HG03159 (cell line): Measurements from ENCODE around the gene EVL.

Source experiments
- ATAC-seq: cut with Tn5 transposase; IDR thresholded peaks from one replicate; pipeline ENCODE4 v1.9.1; 2021; ENCODE audit warnings: mild to moderate bottlenecking, moderate library complexity; ENCODE audit not compliant: unreplicated experiment

EVL gene

DNA sequence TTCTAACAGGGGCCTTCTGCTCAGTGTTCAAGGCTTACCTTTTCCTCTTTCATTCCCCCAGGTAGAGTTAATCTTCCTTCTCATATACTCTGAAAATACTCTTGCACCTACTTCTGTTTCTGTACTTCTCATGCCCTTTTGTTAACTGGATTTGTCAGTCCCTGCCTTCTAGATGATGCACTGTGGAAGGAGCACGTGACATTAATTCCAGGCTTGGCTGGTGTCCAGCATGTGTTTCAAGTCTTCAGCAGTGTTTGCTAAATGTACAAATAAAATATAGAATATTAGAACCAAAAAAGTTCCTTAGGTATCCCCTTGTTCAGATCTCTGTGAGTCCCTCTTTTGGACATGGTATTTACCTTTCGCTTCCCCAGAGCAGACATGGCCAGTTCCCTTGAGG is 27.9 kb upstream of the EVL start:
- no peak for ATAC-seq

DNA sequence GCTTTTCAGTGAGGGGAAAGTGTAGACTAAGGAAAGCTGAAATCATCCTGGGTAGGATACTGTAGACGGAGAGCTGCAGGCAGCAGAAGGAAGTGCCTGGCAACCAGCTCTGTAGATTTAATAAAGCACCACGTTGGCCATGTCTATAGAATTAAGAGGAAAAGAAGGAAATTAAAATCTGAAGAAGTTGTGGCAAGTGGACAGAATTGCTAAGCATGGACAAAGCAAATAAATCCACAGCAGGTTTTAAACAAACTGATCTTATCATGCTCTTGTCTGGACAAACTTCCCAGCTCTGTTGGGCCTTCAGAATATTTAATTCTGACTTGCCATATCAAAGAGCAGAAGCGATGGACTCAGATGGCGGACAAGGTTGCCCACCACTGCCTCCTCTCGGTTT is 27.2 kb upstream of the EVL start:
- ATAC-seq, result no peak

DNA sequence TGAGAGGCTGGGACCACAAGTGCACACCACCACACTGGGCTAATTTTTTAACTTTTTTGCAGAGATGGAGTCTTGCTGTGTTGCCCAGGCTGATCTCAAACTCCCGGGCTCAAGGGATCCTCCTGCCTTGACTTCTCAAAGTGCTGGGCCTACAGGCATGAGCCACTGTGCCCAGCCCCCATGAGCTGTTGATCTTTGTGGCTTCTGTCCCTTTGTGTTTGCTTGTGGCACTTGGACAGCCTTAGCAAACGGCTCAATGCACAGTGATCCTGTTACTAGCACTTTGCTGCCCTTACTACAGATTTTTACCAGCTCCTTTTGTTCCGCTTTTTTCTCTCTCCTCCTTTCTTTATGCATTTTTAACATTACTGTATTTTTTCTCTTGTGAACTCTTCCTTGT is 25.3 kb upstream of the EVL start:
- no peak for ATAC-seq

DNA sequence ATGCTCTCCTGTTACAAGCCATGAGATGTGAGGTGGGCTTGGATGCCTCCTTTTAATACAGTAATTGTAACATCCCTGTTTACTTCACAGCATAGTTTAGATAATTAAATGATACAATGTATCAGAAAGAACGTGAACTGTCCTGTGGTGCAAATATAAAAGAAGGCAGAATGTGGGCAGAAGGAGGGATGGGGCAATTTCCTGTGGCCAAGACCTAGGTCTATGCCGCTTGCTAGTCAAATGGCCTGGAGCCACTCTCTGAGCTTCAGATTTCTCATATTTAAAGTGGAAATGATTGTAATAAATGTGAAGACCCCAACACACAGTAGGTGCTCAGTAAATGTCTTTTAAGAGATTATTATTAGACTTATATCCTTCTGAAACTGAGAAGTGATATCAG is 24.0 kb upstream of the EVL start:
- no peak for ATAC-seq

DNA sequence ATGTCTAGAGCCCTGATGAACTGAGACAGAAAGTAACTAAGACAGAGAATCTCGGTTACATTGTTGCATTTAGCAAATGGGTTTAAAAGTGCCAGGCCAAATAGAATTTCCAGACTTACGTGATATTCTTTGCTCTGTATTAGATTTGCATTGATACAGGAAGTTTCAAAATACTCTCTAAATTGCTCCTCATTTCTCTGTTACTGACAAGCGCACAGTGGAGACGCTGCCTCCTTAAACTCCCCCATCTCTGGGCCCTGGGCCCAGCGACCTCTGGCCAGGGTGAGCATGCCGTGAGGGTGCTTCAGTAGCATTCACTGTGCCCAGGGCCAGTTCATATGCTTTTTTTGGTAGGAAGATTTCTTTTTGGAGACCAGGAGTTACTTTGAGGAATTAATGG is 22.9 kb upstream of the EVL start:
- ATAC-seq, result no peak

DNA sequence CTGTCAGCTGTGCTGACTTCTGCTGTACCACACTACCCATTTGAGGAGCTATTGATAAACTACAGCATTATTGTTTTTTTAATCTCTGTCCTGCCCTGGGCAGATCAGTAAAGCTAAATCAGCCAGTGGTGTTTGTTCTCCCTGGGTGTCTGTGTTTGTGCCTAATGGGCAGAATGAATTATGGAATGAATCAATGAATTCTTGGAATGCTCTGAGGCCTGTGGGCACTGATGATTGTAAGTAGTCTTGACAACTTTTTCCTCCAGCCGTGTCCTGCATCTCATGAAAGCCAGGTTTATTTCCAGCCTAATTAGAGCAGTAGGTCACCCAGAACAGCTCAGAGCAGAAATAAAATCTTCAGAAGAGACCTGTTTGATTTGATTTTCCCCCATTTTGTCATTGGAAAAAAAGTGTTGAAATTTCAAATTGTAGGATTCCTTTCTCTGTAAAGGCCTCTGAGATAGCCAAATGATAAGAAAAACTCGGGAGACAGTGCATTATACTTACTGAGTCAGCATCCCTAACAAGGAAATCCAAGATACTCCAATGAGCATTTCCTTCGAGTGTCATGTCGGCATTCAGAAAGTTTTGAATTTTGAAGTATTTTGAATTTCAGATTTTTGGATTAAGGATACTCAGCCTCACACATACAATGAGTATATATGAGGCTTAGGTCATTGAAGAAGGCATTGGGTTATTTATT is 19.4 kb upstream of the EVL start:
- no peak for ATAC-seq

DNA sequence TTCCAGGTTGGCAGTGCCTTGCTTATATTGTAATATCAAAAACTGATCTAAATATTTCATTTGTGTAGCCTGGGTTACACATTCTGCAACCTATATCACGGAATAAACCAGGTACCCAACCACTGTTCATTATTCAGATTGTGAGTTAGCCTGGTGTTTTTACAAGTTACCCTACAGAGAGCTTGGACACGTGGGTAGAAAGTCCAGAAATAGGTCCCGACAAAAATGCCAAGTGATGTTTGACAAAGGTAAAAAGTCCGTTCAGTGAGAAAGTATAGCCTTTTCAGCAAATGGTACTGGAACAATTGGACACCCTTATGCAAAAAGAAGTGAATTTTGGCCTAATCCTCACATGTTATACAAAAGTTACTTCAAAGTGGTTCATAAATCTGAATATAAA is 17.6 kb upstream of the EVL start:
- no peak for ATAC-seq

DNA sequence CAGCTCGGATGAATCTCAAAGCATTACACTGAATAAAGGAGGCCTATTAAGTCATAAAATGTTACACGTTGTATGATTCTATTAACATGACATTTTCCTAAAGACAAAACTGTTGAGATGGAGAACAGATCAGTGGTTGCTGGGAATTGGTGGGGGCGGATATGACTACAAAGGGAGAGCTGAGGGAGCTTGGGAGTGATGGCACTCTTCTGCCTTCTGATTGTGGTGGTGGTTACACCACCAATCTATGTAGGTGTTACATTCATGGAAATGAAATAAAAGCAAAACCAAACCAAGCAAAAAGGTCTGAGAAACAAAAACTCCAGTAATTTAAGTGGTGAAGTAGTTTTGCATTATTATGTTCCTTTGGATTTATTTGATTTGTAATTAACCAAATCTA is 16.4 kb upstream of the EVL start:
- no peak for ATAC-seq

DNA sequence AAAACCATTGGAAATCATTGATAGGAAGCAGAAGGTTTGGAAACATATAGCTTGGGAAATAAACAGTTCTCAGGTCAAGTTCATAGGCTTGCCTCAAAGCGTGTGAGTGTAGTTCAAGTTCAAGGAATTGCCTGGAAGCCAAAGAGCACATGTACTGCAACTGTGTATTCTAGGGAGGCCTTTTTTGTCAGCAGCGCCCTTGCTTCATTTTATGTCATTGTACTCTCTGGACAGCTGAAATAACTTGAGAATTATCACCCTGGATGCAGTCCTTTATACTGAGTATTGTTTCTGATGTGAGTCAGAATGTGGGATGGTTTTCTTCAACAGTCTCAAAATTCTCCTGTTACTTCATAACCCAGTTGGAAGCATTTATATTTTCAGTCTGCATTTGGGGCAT is 16.0 kb upstream of the EVL start:
- ATAC-seq, result no peak

DNA sequence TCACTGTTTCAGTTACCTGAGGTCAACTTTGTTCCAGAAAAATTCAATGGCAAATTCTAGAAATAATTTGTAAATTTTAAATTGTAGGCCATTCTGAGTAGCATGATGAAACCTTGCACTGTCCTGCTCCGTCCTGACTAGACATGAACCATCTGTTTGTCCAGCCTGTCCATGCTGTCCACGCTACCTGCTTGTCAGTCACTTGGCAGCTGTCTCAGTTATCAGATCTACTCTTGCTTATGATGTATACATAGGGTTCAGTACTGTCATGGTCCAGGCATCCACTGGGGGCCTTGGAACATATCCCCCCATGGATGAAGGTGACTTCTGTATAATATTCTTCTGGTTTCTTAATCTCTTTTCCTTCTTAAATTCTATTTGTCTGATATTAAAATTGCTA is 14.1 kb upstream of the EVL start:
- ATAC-seq, result no peak

DNA sequence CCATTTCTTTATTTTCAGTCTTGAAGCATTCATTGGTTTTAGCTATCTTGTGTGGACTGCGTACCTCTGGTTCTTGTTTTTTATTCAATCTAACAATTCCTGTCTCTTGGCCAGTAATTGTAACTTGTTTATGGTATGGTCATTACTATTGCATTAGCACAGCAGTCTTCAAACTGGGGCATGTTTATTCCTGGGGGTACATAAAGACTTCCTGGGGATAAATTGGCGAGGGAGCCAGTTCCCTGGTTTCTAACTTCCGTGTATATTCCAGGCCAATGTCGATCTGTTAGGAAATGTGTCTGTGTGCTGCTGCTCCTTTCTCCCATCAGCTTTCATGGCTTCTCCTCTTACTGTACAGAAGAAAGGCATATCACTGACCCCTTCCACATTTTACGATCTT is 13.7 kb upstream of the EVL start:
- ATAC-seq, result no peak

DNA sequence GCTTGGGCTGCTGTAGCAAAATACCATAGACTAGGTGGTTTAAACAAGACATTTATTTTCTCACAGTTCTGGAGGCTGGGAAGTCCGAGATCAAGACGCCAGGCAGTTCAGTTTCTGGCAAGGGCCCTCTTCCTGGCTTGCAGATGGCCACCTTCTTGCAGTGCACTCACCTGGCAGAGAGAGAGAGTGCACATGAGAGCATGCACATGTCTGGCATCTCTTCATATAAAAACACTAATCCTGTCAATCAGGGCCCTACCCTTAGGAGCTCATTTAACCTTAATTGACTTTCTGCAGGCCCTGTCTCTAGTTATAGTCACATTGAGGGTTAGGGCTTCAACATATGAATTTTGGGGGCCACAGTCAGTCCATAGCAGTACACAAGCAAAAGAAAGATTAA is 12.4 kb upstream of the EVL start:
- ATAC-seq, result no peak

DNA sequence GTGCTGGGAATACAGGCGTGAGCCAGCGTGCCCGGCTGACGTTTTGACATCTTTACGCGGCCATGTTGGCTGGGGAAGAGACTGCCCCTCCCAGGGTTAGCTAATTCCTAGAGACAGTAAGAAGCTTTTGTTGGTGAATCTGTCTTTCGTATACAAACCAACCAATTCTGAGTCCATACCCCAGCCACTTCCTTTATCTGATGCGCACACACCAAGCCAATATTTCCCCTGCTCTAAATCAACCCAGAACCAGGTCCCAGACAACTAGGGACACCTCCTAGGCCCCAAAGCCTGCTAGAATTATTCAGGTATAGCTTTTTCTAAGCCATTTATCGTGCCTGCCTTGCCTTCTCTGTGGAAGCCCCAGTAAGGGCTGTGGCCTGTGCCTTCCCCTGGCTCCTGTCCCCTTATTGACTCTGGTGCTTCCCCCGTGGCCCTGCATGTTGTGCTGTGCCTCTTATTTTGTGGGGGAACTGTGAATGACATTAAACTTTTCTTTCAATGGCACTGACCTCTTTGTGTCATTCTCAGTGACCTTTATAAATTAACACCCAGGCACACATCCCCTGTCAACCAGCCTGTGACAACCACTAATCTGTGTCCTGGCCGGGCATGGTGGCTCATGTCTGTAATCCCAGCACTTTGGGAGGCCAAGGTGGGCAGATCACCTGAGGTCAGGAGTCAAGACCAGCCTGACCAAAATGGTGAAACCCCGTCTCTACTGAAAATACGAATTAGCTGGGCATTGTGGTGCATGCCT is 10.7 kb upstream of the EVL start:
- ATAC-seq, result no peak

DNA sequence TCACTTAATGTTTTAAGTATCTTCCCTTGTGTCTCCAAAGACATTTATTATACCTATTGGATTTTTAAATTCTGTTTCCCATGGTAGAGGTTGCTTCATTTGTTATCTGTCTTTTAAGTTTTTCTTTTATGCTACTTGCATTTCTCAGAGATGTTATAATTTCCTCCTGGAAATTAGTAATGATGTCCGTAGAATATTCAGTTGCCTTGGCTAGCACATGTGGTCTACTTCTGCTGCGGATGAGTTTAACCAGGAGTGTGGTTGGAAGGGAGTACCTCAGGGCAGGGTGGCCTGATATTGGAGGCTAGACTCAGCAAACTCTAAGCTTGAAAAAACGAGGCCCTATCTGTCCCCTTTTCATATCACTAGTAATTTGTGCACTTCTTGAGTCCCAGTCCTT is 8.8 kb upstream of the EVL start:
- ATAC-seq, result no peak

DNA sequence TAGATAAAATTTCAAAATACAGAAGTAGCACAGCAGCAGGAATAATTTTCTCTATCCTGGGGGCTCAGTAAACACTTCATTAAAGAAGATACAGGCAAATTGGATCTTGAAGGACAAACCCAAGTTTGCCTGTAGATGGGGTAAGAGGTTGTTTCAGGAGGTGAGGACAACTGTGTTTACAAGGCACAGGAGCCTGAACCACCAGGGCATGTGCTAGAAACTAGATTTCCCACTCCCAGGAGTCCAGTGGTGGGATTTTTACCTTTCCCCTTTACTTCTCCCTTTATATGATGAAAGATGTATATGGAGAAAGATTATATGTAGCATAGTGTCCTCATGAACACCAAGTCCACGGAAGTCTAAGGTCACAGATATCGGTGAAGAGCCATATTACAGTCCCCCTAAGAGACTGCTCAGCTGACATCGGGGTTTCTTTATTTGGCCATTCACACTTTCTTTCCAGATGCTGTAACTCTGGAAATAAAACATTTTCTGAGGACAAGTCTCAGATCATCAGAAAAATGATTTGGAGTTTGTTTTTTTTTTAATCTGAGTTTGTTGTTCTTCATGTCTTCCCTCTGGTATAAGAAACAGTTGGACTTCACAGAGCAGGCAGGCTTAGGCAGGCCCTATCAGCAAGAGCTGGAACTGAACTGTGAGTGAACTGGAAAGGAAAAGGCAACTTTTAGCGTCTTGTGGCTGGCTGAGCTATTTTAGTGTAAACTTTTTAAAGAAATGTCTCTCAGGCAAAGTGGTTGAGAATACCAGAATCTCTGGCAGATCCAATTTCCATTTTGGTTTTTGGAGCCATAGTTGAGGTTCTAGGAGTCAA is 8.0 kb upstream of the EVL start:
- no peak for ATAC-seq

DNA sequence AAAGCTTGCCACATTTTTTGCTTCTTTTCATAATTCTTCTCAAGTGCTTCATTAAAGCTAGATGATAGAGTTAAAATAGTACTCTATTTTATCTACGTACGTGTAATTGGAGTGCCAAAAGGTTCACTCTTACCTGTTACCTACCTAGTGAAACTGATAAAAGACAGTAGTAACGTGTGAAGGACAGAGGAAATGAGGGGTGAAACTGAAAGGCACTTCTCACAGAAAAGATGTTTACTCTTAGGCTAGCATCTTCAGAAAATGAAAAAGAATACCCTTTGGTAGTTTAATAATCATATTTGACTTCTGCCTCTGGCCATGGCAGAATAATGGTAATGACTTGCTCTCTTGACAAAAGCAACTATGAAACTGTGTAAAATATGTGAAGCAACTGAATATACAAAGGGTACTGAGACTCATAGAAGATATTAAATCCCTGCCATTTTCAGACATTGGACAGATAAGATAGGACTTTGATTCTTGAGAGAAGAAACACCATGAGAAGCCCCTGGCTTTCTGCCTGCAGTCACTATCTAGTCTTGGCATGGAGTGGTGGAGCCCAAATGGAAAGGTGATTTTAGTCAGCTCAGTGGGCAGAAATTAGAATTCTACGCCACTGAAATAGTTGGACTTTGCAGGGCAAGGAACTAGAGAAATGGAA is 6.3 kb upstream of the EVL start:
- peak; percentile 75 for ATAC-seq

DNA sequence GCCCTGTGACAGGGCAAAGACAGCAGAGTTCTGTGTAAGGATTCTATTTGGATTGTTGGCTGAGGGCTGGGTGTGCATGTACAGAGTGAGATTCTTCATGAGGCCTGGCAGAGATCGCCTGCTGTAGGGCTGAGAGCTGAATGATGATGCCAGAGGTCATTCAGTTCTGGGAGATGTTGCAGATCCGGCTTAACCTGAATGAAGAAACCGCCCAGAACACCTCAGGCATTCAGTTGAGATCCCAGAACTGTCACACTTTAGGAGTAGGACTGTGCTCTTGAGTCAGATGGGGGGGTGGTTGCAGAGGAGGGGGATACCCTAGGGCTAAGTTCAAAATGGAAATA is 5.8 kb upstream of the EVL start:
- no peak for ATAC-seq

DNA sequence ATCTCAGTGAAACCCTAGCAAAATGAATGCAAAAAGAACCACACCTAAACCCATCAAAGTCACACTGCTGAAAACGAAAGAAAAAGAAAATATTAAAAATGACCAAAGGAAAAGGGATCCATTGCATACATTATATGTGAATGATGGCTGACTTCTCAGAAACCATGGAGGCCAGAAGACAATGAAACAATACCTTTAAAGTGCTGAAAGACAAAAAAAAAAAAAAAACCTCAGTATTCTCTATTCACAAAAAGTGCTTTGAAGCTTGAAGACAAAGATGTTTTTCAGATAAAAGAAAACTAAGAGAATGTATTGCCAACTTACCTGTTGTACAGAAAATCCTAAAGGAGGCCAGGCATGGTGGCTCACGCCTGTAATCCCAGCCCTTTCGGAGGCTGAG is 4.5 kb upstream of the EVL start:
- ATAC-seq, result no peak

DNA sequence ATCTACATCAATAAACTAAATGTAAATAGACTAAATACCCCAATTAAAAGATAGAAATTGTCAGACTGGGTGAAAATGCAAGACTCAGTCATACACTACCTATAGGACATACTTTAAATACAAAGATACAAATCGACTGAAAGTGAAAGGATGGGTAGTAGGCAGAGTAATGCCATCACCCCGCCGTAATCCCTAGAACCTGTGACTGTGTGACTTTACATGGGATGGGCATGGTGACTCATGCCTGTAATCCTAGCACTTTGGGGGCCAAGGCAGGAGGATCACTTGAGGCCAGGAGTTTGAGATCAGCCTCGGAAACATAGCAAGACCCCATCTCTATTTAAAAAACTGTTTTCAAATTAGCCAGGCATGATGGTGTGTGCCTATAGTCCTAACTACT is 2.6 kb upstream of the EVL start:
- no peak for ATAC-seq

DNA sequence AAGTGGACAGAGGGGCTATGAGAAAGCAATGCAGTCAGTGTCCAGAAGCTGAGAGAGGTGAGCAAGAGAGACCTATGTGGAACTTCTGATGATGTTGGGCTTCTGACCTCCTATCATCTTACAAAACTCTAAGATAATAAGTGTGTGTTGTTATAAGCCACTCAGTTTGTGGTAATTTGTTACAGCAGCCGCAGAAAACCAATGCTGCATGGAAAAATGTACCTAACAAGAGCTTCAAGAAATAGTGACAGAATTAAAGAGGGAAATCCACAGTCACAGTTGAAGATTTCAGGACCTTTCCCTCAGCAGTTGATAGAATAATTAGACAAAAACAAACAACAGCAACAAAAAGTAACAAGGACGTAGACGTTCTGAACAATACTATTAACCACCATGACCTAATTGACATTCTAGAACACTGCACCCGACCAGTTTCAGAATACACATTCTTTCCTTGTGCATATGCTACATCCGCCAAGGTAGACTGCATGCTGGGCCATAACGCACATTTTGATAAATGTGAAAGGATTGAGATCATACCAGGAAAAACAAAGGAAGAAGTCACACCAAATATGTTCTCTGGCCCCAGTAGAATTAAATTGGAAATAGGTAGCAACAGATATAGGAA is 1.8 kb upstream of the EVL start:
- ATAC-seq, result no peak
